Measurements from ENCODE around the gene ID3.

ID3 gene

DNA sequence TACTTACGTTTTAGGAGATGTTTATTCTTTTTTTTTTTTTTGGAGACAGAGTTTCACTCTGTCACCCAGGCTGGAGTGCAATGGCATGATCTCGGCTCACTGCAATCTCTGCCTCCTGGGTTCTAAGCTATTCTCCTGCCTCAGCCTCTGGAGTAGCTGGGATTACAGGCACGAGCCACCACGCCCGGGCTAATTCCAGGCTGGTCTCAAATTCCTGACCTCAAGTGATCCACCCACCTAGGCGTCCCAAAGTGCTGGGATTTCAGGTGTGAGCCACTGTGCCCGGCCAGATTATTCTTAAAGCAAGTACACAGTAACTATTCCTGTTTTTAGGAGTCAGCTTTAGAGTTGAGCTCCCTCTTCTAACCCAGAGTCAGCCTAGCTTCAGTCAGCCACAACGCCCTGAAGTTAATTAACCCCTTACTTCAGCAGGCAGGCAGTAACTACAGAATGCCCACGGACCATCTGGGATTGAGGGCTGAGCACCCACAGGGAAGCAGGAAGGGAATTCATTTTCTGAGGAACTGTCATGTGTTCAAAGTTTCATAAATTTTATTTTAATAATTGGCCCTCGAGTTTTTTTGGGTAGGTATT, 5.3 kb upstream of the ID3 start:
- no peak for DNase-seq (ENCODE audit: low read depth)
- no peak overlapping the region for H3K4me3 ChIP-seq (ENCODE audit: low read depth, low read length)
- no peak for TF ChIP-seq MYC (IDR thresholded peaks at IDR 0.05; ENCODE audit: low read depth, low read length)

DNA sequence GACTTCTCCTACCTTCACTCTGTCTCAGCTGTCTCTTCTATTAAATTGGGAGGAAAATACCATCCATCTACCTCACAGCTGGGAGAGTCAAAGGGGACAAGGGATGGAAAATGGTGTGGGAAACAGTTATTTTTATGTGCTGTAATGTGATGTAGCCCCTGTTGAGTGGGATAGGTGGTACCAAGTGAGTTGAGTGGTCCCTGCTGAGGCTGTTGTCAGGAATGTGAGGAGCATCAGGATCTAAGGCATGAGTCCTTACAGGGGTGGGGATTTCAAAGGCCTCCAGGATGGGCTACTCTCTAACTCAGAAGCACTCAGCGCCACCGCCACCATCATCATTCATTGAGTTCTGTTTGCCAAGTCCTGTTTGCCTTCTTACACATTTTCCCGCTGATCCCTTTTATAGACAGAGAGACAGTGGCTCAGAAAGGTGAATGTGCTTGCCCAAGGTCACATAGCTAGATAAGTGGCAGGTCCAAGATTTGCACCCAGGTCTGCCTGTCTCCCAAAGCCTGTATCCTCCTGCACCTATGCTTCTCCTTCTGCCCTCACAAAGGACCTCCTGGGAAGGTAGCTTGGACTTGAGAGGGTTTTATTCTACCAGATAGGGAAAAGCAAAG, 4.6 kb upstream of the ID3 start:
- TF ChIP-seq, protein P1, sequence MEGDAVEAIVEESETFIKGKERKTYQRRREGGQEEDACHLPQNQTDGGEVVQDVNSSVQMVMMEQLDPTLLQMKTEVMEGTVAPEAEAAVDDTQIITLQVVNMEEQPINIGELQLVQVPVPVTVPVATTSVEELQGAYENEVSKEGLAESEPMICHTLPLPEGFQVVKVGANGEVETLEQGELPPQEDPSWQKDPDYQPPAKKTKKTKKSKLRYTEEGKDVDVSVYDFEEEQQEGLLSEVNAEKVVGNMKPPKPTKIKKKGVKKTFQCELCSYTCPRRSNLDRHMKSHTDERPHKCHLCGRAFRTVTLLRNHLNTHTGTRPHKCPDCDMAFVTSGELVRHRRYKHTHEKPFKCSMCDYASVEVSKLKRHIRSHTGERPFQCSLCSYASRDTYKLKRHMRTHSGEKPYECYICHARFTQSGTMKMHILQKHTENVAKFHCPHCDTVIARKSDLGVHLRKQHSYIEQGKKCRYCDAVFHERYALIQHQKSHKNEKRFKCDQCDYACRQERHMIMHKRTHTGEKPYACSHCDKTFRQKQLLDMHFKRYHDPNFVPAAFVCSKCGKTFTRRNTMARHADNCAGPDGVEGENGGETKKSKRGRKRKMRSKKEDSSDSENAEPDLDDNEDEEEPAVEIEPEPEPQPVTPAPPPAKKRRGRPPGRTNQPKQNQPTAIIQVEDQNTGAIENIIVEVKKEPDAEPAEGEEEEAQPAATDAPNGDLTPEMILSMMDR (IDR thresholded peaks at IDR 0.05; ENCODE audit: low read depth, low read length), result no peak
- TF ChIP-seq, protein P2, sequence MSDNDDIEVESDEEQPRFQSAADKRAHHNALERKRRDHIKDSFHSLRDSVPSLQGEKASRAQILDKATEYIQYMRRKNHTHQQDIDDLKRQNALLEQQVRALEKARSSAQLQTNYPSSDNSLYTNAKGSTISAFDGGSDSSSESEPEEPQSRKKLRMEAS (IDR thresholded peaks at IDR 0.05; ENCODE audit: low read depth, low read length), result no peak
- TF ChIP-seq MYC (IDR thresholded peaks at IDR 0.05; ENCODE audit: low read depth, low read length), result no peak
- TF ChIP-seq POLR2A (IDR thresholded peaks at IDR 0.05; ENCODE audit: extremely low read depth, insufficient read length), result no peak
- DNase-seq (ENCODE audit: low read depth), result no peak
- no peak overlapping the region for H3K4me3 ChIP-seq (ENCODE audit: low read depth, low read length)

DNA sequence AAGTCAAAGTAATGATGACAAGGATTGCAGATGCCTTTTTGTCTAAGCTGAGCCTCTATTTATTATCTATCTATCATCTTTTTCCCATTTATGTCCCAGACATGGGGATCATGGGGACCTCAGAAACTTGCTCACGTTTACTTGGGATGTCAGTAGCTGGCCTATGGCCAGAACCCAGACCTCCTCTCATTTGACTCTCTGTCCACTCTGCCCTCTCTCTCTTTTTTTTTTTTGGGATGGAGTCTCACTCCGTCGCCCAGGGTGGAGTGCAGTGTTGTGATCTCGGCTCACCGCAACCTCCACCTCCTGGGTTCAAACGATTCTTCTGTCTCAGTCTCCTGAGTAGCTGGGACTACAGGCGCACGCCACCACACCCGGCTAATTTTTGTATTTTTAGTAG, 3.7 kb upstream of the ID3 start:
- no peak for DNase-seq (ENCODE audit: low read depth)
- TF ChIP-seq, protein P2 (IDR thresholded peaks at IDR 0.05; ENCODE audit: low read depth, low read length), result no peak
- TF ChIP-seq MYC (IDR thresholded peaks at IDR 0.05; ENCODE audit: low read depth, low read length) (no peak), POLR2A (IDR thresholded peaks at IDR 0.05; ENCODE audit: extremely low read depth, insufficient read length) (no peak)
- TF ChIP-seq, protein P1 (IDR thresholded peaks at IDR 0.05; ENCODE audit: low read depth, low read length), result no peak
- H3K4me3 ChIP-seq (ENCODE audit: low read depth, low read length), result no peak overlapping the region

DNA sequence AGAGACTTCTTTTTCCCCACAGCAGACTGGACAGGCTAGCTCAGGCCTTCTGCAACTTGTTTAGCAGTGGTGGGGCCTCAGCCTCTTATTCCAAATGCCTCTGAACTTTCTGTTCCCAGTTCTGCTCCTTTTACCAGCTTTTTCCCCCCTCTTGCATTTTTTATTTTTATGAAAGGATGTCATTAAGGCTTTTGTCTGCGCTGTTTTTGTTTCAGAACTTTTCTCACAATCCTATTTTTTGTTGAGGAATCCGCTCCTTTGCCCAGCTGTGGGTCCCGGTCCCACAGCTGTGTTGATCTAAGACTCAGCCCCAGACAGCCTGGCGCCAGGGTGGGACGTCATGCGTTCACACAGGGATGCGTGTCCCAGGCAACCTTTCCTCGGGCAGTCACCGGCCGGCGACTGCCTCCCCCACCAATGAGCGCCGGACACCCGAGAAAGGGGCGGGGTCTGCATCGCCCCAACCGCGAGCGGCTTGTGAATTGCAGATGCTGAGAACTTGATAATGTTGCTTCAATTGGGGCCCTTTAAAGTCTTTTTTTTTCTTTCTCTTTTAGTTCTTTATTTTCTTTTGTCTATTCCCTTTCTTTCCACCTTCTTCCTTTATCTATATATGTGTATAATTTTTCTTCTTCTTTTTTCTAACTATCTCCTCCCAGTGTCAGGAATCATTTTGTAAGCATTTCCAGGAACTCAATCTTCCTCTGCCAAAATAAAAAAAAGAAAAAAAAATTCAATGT, 3.0 kb upstream of the ID3 start:
- no peak overlapping the region for H3K4me3 ChIP-seq (ENCODE audit: low read depth, low read length)
- TF ChIP-seq MYC (IDR thresholded peaks at IDR 0.05; ENCODE audit: low read depth, low read length), result no peak
- TF ChIP-seq POLR2A (IDR thresholded peaks at IDR 0.05; ENCODE audit: extremely low read depth, insufficient read length), result no peak
- TF ChIP-seq, protein P1 (IDR thresholded peaks at IDR 0.05; ENCODE audit: low read depth, low read length), result no peak
- TF ChIP-seq, protein P2 (IDR thresholded peaks at IDR 0.05; ENCODE audit: low read depth, low read length), result no peak
- DNase-seq (ENCODE audit: low read depth), result peak; percentile 46

DNA sequence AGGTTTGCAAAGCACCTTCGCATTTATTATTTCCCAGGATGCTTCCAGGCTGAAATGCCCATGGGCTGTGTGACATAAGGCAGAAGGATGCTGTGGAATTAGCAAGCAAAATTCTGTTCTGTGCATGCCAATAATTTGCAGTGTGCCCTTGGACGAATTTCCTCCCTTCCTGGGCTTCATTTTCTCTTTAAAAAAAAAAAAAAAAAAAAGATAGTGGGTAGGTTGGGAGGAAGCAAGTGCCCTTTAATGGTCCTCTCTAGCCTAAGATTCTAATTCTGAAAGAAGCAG, 2.5 kb upstream of the ID3 start:
- no peak for DNase-seq (ENCODE audit: low read depth)
- TF ChIP-seq, protein P1 (IDR thresholded peaks at IDR 0.05; ENCODE audit: low read depth, low read length), result no peak
- no peak for TF ChIP-seq MYC (IDR thresholded peaks at IDR 0.05; ENCODE audit: low read depth, low read length)
- TF ChIP-seq, protein P2 (IDR thresholded peaks at IDR 0.05; ENCODE audit: low read depth, low read length), result no peak
- TF ChIP-seq POLR2A (IDR thresholded peaks at IDR 0.05; ENCODE audit: extremely low read depth, insufficient read length), result no peak
- no peak overlapping the region for H3K4me3 ChIP-seq (ENCODE audit: low read depth, low read length)

DNA sequence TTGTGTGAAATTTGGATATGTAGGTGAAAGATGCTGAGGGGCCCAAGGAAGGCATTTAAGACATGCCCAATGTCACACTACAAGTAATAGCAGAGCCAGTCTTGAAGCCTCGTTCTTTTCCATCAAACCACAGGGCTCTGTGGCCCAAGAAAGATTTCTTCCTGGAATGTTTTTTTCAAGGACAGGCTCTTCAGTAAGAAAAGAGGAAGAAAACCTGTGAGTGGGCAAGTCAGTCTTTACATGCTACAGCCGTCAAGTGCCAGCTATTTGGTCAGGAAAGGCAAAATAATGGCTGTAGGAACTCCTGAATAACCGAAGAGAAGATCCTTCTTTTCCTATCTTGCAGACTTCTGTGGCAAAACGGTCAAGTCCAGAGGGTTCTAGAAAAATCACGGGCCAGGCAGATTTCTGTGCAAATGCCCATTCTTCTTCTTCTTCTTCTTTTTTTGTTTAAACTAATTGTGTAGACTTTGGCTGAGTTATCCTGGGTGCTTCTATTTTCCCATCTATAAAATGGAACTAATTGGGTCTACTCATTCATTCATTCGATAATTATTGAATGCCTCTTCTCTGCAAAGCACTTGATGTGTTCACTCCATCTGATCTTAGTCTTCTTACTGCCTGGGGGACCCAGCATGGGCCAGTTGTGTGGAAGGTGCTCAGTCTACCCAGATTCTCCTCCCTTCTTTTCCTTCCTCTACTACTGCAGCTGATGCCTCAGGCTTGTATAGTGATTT, 1.9 kb upstream of the ID3 start:
- no peak for TF ChIP-seq POLR2A (IDR thresholded peaks at IDR 0.05; ENCODE audit: extremely low read depth, insufficient read length)
- TF ChIP-seq, protein P2 (IDR thresholded peaks at IDR 0.05; ENCODE audit: low read depth, low read length), result no peak
- TF ChIP-seq, protein P1 (IDR thresholded peaks at IDR 0.05; ENCODE audit: low read depth, low read length), result no peak
- TF ChIP-seq MYC (IDR thresholded peaks at IDR 0.05; ENCODE audit: low read depth, low read length), result no peak

More for the DNA sequence above, 1.9 kb upstream of the ID3 start:
- no peak overlapping the region for H3K4me3 ChIP-seq (ENCODE audit: low read depth, low read length)
- DNase-seq (ENCODE audit: low read depth), result no peak

Measured in NB4 (cell line).